Measurements from ENCODE around the gene KCNIP1. TPM values are rescaled to one million over a fixed set of nuclear protein-coding genes. Genes with fewer than 3 reads are reported as not detected.

Gene KCNIP1
- total RNA-seq, 4 donors from 2014 or later = 0.97 to 1.7 TPM; not detected in 2

GRCh38 chr5:170495825-170496661 lies 7.8 kb upstream of the KCNIP1 start:
- Histone ChIP-seq H3K4me3 (no peak overlapping the region), H3K27ac (replicated peaks in 1 of 4) (no peak overlapping the region), H3K4me1 (peaks cover 10 to 13% (median 12%) of the 10 kb centered on the region in 4 donors), H3K27me3 (peaks cover 0 to 9% (median 0%) of the 10 kb centered on the region in 4 donors), H3K36me3 (no peaks in the 10 kb centered on the region), H3K9me3 (no peaks in the 10 kb centered on the region)
- WGBS = 80% methylated on average over 8 of the region's 10 CpGs
- intact Hi-C loops (cut with DNase I) = no loop called here
- no peak for DNase-seq (ENCODE audit: extremely low spot score)
- no peak for TF ChIP-seq POLR2AphosphoS5 (IDR thresholded peaks at IDR 0.05)
- no peak for TF ChIP-seq CTCF (IDR thresholded peaks at IDR 0.05)
- no peak for TF ChIP-seq POLR2A (IDR thresholded peaks at IDR 0.05; ENCODE audit: low read depth)
- TF ChIP-seq EP300 (IDR thresholded peaks at IDR 0.05) = no peak

- 80% methylated on average over 6 of the region's 6 CpGs for WGBS
- intact Hi-C loops (cut with DNase I) = no loop called here
- Histone ChIP-seq H3K27me3 (peaks cover 0 to 10% (median 0%) of the 10 kb centered on the region in 4 donors), H3K9me3 (no peaks in the 10 kb centered on the region), H3K4me3 (no peak overlapping the region), H3K36me3 (no peaks in the 10 kb centered on the region), H3K4me1 (peaks cover 4 to 7% (median 6%) of the 10 kb centered on the region in 4 donors), H3K27ac (replicated peaks in 1 of 4) (no peak overlapping the region)
- DNase-seq (ENCODE audit: extremely low spot score) = no peak
- TF ChIP-seq CTCF (IDR thresholded peaks at IDR 0.05) (no peak), POLR2AphosphoS5 (IDR thresholded peaks at IDR 0.05) (no peak), POLR2A (IDR thresholded peaks at IDR 0.05; ENCODE audit: low read depth) (no peak), EP300 (IDR thresholded peaks at IDR 0.05) (no peak)
Measured at GRCh38 chr5:170496662-170497028, 7.2 kb upstream of the KCNIP1 start.

GRCh38 chr5:170497311-170498038 lies 6.3 kb upstream of the KCNIP1 start:
- TF ChIP-seq EP300 (IDR thresholded peaks at IDR 0.05) (no peak), CTCF (IDR thresholded peaks at IDR 0.05) (no peak), POLR2AphosphoS5 (IDR thresholded peaks at IDR 0.05) (no peak), POLR2A (IDR thresholded peaks at IDR 0.05; ENCODE audit: low read depth) (no peak)
- intact Hi-C loops (cut with DNase I) = no loop called here
- H3K27ac ChIP-seq (replicated peaks in 1 of 4) = no peak overlapping the region
- no peak for DNase-seq (ENCODE audit: extremely low spot score)
- no peaks in the 10 kb centered on the region for H3K36me3 ChIP-seq
- no peaks in the 10 kb centered on the region for H3K9me3 ChIP-seq
- H3K27me3 ChIP-seq = peaks cover 0 to 18% (median 0%) of the 10 kb centered on the region in 4 donors
- WGBS = 67% methylated on average over 12 of the region's 13 CpGs
- no peak overlapping the region for H3K4me3 ChIP-seq
- no peaks in the 10 kb centered on the region for H3K4me1 ChIP-seq

- no peaks in the 10 kb centered on the region for H3K36me3 ChIP-seq
- H3K27me3 ChIP-seq = peaks cover 0 to 32% (median 1%) of the 10 kb centered on the region in 4 donors
- H3K4me3 ChIP-seq = no peak overlapping the region
- H3K9me3 ChIP-seq = no peaks in the 10 kb centered on the region
- intact Hi-C loops (cut with DNase I) = no loop called here
- no peak for DNase-seq (ENCODE audit: extremely low spot score)
- no peak for TF ChIP-seq EP300 (IDR thresholded peaks at IDR 0.05)
- H3K4me1 ChIP-seq = peaks cover 0 to 6% (median 5%) of the 10 kb centered on the region in 4 donors
- WGBS = 95% methylated on average over 5 of the region's 5 CpGs
- no peak overlapping the region for H3K27ac ChIP-seq (replicated peaks in 1 of 4)
Measured at GRCh38 chr5:170498811-170499351, 4.9 kb upstream of the KCNIP1 start.

GRCh38 chr5:170499621-170500020 lies 4.2 kb upstream of the KCNIP1 start:
- H3K27me3 ChIP-seq = peaks cover 0 to 39% (median 7%) of the 10 kb centered on the region in 4 donors
- H3K4me1 ChIP-seq = peaks cover 0 to 14% (median 10%) of the 10 kb centered on the region in 4 donors
- no peaks in the 10 kb centered on the region for H3K36me3 ChIP-seq
- H3K27ac ChIP-seq (replicated peaks in 1 of 4) = no peak overlapping the region
- no peak for DNase-seq (ENCODE audit: extremely low spot score)
- no peak for TF ChIP-seq POLR2AphosphoS5 (IDR thresholded peaks at IDR 0.05)
- TF ChIP-seq EP300 (IDR thresholded peaks at IDR 0.05) = no peak
- TF ChIP-seq CTCF (IDR thresholded peaks at IDR 0.05) = no peak
- no peak for TF ChIP-seq POLR2A (IDR thresholded peaks at IDR 0.05; ENCODE audit: low read depth)
- no peak overlapping the region for H3K4me3 ChIP-seq
- 97% methylated on average over 2 of the region's 2 CpGs for WGBS
- no peaks in the 10 kb centered on the region for H3K9me3 ChIP-seq
- intact Hi-C loops (cut with DNase I) = no loop called here

All from esophagus muscularis mucosa (tissue), 4 donors.